NT2/D1 (cell line): ENCODE data around the gene VTN.

Experiments
- SUZ12 ChIP-seq: IDR thresholded peaks from 2 replicates; pipeline ENCODE4 v1.6.1; 2011; ENCODE audit not compliant: insufficient read length, insufficient read depth; ENCODE audit errors: extremely low read depth
- YY1 ChIP-seq: IDR thresholded peaks from 2 replicates; pipeline ENCODE4 v1.6.1; 2011; ENCODE audit not compliant: insufficient read length, insufficient read depth
- ZNF274 ChIP-seq: IDR thresholded peaks from 2 replicates; pipeline ENCODE4 v1.6.1; 2011; ENCODE audit warnings: mild to moderate bottlenecking, low read depth, low read length

GRCh38 chr17:28385037-28385400 lies 14.9 kb upstream of the VTN start:
- no peak for TF ChIP-seq YY1
- no peak for TF ChIP-seq ZNF274
- no peak for TF ChIP-seq SUZ12
